Measurements from ENCODE around the gene VWA5B2.
"Not testable (repeated sequence)": the region's sequence is repeated elsewhere in the genome, so short reads cannot be mapped to it uniquely, and the experiment has no call there.

Gene VWA5B2

GRCh38 chr3:184261854-184262763 is 32.7 kb downstream of the VWA5B2 start:
- DNase-seq (ENCODE audit: low read depth, low spot score) = no peak
- H3K4me3 ChIP-seq (ENCODE audit: low read length) = peak overlapping the region; percentile 57

GRCh38 chr3:184262764-184263179 is 33.4 kb downstream of the VWA5B2 start:
- no peak for DNase-seq (ENCODE audit: low read depth, low spot score)
- H3K4me3 ChIP-seq (ENCODE audit: low read length) = no peak overlapping the region

GRCh38 chr3:184267249-184267648 is 37.9 kb downstream of the VWA5B2 start:
- H3K4me3 ChIP-seq (ENCODE audit: low read length); DNase-seq (ENCODE audit: low read depth, low spot score): not testable (repeated sequence)

- DNase-seq (ENCODE audit: low read depth, low spot score) = no peak
- no peak overlapping the region for H3K4me3 ChIP-seq (ENCODE audit: low read length)
These were observed 42.9 kb downstream of the VWA5B2 start for GRCh38 chr3:184272269-184272668.

- DNase-seq (ENCODE audit: low read depth, low spot score) = no peak
- no peak overlapping the region for H3K4me3 ChIP-seq (ENCODE audit: low read length)
These were observed 46.0 kb downstream of the VWA5B2 start for GRCh38 chr3:184275381-184275701.

- no peak for DNase-seq (ENCODE audit: low read depth, low spot score)
- H3K4me3 ChIP-seq (ENCODE audit: low read length) = no peak within 1 kb of the TSS
These were observed 46.9 kb downstream of the VWA5B2 start, which contains the start of gene ECE2 for GRCh38 chr3:184275961-184276910. ECE2 (plus strand) TSS chr3:184276022; CDS start chr3:184276154, 132 bp downstream.

GRCh38 chr3:184277366-184277765 is 48.0 kb downstream of the VWA5B2 start:
- H3K4me3 ChIP-seq (ENCODE audit: low read length) = no peak overlapping the region
- no peak for DNase-seq (ENCODE audit: low read depth, low spot score)

- no peak overlapping the region for H3K4me3 ChIP-seq (ENCODE audit: low read length)
- no peak for DNase-seq (ENCODE audit: low read depth, low spot score)
These were observed 53.6 kb downstream of the VWA5B2 start for GRCh38 chr3:184282941-184283340.

- DNase-seq (ENCODE audit: low read depth, low spot score) = no peak
- no peak overlapping the region for H3K4me3 ChIP-seq (ENCODE audit: low read length)
These were observed 54.3 kb downstream of the VWA5B2 start for GRCh38 chr3:184283681-184284080.

GRCh38 chr3:184284696-184285095 is 55.3 kb downstream of the VWA5B2 start:
- no peak for DNase-seq (ENCODE audit: low read depth, low spot score)
- no peak overlapping the region for H3K4me3 ChIP-seq (ENCODE audit: low read length)

- DNase-seq (ENCODE audit: low read depth, low spot score) = peak; percentile 44
- no peak overlapping the region for H3K4me3 ChIP-seq (ENCODE audit: low read length)
These were observed 60.1 kb downstream of the VWA5B2 start for GRCh38 chr3:184289426-184289938.

GRCh38 chr3:184290331-184290730 is 60.9 kb downstream of the VWA5B2 start:
- H3K4me3 ChIP-seq (ENCODE audit: low read length) = no peak overlapping the region
- no peak for DNase-seq (ENCODE audit: low read depth, low spot score)

GRCh38 chr3:184291044-184291737 is 61.8 kb downstream of the VWA5B2 start:
- no peak overlapping the region for H3K4me3 ChIP-seq (ENCODE audit: low read length)
- no peak for DNase-seq (ENCODE audit: low read depth, low spot score)

All from Jurkat, Clone E6-1 (cell line).